ENCODE results near the gene DMBT1.

DMBT1 gene

GRCh38 chr10:122560279-122560804, at the start of gene DMBT1:
TSS of gene DMBT1 (plus strand) at chr10:122560754. CDS start at chr10:122560771, 17 bp downstream.
- no peak within 1 kb of the TSS for H3K4me3 Mint-ChIP-seq
- H3K36me3 Mint-ChIP-seq (ENCODE audit: low read depth), result no peaks in the 10 kb centered on the region
- peaks cover 20% of the 10 kb centered on the region for H3K4me1 Mint-ChIP-seq (ENCODE audit: low read depth)
- H3K9me3 Mint-ChIP-seq, result no peaks in the 10 kb centered on the region
- H3K27me3 Mint-ChIP-seq, result peaks cover 4% of the 10 kb centered on the region
- no peak within 1 kb of the TSS for H3K27ac Mint-ChIP-seq

- H3K9me3 Mint-ChIP-seq, result no peaks in the 10 kb centered on the region
- H3K4me1 Mint-ChIP-seq (ENCODE audit: low read depth), result peaks cover 22% of the 10 kb centered on the region
- H3K27ac Mint-ChIP-seq, result no peak overlapping the region
- H3K36me3 Mint-ChIP-seq (ENCODE audit: low read depth), result no peaks in the 10 kb centered on the region
- no peak overlapping the region for H3K4me3 Mint-ChIP-seq
- peaks cover 3% of the 10 kb centered on the region for H3K27me3 Mint-ChIP-seq
These were observed 47.5 kb upstream of the DMBT1 start for GRCh38 chr10:122513053-122513452.

GRCh38 chr10:122514045-122514840, 46.3 kb upstream of the DMBT1 start:
- Mint-ChIP-seq H3K36me3 (ENCODE audit: low read depth) (no peaks in the 10 kb centered on the region), H3K27ac (no peak overlapping the region), H3K9me3 (no peaks in the 10 kb centered on the region), H3K27me3 (peaks cover 7% of the 10 kb centered on the region), H3K4me3 (no peak overlapping the region), H3K4me1 (ENCODE audit: low read depth) (peaks cover 22% of the 10 kb centered on the region)

GRCh38 chr10:122515022-122515424, 45.5 kb upstream of the DMBT1 start:
- Mint-ChIP-seq H3K27ac (no peak overlapping the region), H3K4me3 (no peak overlapping the region), H3K36me3 (ENCODE audit: low read depth) (no peaks in the 10 kb centered on the region), H3K27me3 (peaks cover 7% of the 10 kb centered on the region), H3K4me1 (ENCODE audit: low read depth) (peaks cover 22% of the 10 kb centered on the region), H3K9me3 (no peaks in the 10 kb centered on the region)

- peak overlapping the region; percentile 38 for H3K4me3 Mint-ChIP-seq
- H3K27ac Mint-ChIP-seq, result peak overlapping the region; percentile 68
- H3K4me1 Mint-ChIP-seq (ENCODE audit: low read depth), result peaks cover 22% of the 10 kb centered on the region
- peaks cover 7% of the 10 kb centered on the region for H3K27me3 Mint-ChIP-seq
- H3K36me3 Mint-ChIP-seq (ENCODE audit: low read depth), result no peaks in the 10 kb centered on the region
- no peaks in the 10 kb centered on the region for H3K9me3 Mint-ChIP-seq
These were observed 44.8 kb upstream of the DMBT1 start for GRCh38 chr10:122515588-122516231.

- no peak overlapping the region for H3K4me3 Mint-ChIP-seq
- peaks cover 22% of the 10 kb centered on the region for H3K4me1 Mint-ChIP-seq (ENCODE audit: low read depth)
- no peaks in the 10 kb centered on the region for H3K36me3 Mint-ChIP-seq (ENCODE audit: low read depth)
- H3K27ac Mint-ChIP-seq, result no peak overlapping the region
- no peaks in the 10 kb centered on the region for H3K9me3 Mint-ChIP-seq
- H3K27me3 Mint-ChIP-seq, result peaks cover 7% of the 10 kb centered on the region
These were observed 43.8 kb upstream of the DMBT1 start for GRCh38 chr10:122516734-122517133.

- Mint-ChIP-seq H3K4me3 (no peak overlapping the region), H3K36me3 (ENCODE audit: low read depth) (no peaks in the 10 kb centered on the region), H3K27ac (no peak overlapping the region), H3K27me3 (peaks cover 10% of the 10 kb centered on the region), H3K4me1 (ENCODE audit: low read depth) (peaks cover 22% of the 10 kb centered on the region), H3K9me3 (no peaks in the 10 kb centered on the region)
These were observed 41.4 kb upstream of the DMBT1 start for GRCh38 chr10:122519144-122519543.

- no peak overlapping the region for H3K4me3 Mint-ChIP-seq
- no peaks in the 10 kb centered on the region for H3K9me3 Mint-ChIP-seq
- peaks cover 20% of the 10 kb centered on the region for H3K4me1 Mint-ChIP-seq (ENCODE audit: low read depth)
- no peaks in the 10 kb centered on the region for H3K36me3 Mint-ChIP-seq (ENCODE audit: low read depth)
- H3K27me3 Mint-ChIP-seq, result peaks cover 6% of the 10 kb centered on the region
- no peak overlapping the region for H3K27ac Mint-ChIP-seq
These were observed 40.7 kb upstream of the DMBT1 start for GRCh38 chr10:122519873-122520272.

- peaks cover 6% of the 10 kb centered on the region for H3K27me3 Mint-ChIP-seq
- H3K4me1 Mint-ChIP-seq (ENCODE audit: low read depth), result peaks cover 9% of the 10 kb centered on the region
These were observed 39.5 kb upstream of the DMBT1 start for GRCh38 chr10:122521011-122521410.

GRCh38 chr10:122524811-122525210, 35.7 kb upstream of the DMBT1 start:
- Mint-ChIP-seq H3K27ac (no peak overlapping the region), H3K27me3 (peaks cover 3% of the 10 kb centered on the region), H3K4me1 (ENCODE audit: low read depth) (no peaks in the 10 kb centered on the region), H3K4me3 (no peak overlapping the region), H3K36me3 (ENCODE audit: low read depth) (no peaks in the 10 kb centered on the region), H3K9me3 (no peaks in the 10 kb centered on the region)

More at GRCh38 chr10:122521011-122521410, 39.5 kb upstream of the DMBT1 start:
- Mint-ChIP-seq H3K4me3 (no peak overlapping the region), H3K27ac (no peak overlapping the region), H3K36me3 (ENCODE audit: low read depth) (no peaks in the 10 kb centered on the region), H3K9me3 (no peaks in the 10 kb centered on the region)

- no peak overlapping the region for H3K27ac Mint-ChIP-seq
- H3K4me1 Mint-ChIP-seq (ENCODE audit: low read depth), result no peaks in the 10 kb centered on the region
- H3K4me3 Mint-ChIP-seq, result no peak overlapping the region
- no peaks in the 10 kb centered on the region for H3K36me3 Mint-ChIP-seq (ENCODE audit: low read depth)
- no peaks in the 10 kb centered on the region for H3K9me3 Mint-ChIP-seq
- H3K27me3 Mint-ChIP-seq, result peaks cover 6% of the 10 kb centered on the region
These were observed 34.8 kb upstream of the DMBT1 start for GRCh38 chr10:122525788-122526187.

- Mint-ChIP-seq H3K27ac (no peak overlapping the region), H3K9me3 (no peaks in the 10 kb centered on the region)
These were observed 33.7 kb upstream of the DMBT1 start for GRCh38 chr10:122526892-122527291.

GRCh38 chr10:122530177-122530576, 30.4 kb upstream of the DMBT1 start:
- Mint-ChIP-seq H3K4me3 (no peak overlapping the region), H3K4me1 (ENCODE audit: low read depth) (no peaks in the 10 kb centered on the region), H3K9me3 (no peaks in the 10 kb centered on the region), H3K27ac (no peak overlapping the region), H3K27me3 (peaks cover 14% of the 10 kb centered on the region), H3K36me3 (ENCODE audit: low read depth) (no peaks in the 10 kb centered on the region)

More at GRCh38 chr10:122526892-122527291, 33.7 kb upstream of the DMBT1 start:
- no peaks in the 10 kb centered on the region for H3K36me3 Mint-ChIP-seq (ENCODE audit: low read depth)
- peaks cover 17% of the 10 kb centered on the region for H3K27me3 Mint-ChIP-seq
- H3K4me3 Mint-ChIP-seq, result no peak overlapping the region
- H3K4me1 Mint-ChIP-seq (ENCODE audit: low read depth), result no peaks in the 10 kb centered on the region

- H3K36me3 Mint-ChIP-seq (ENCODE audit: low read depth), result no peaks in the 10 kb centered on the region
- H3K27ac Mint-ChIP-seq, result no peak overlapping the region
- H3K4me1 Mint-ChIP-seq (ENCODE audit: low read depth), result no peaks in the 10 kb centered on the region
- no peak overlapping the region for H3K4me3 Mint-ChIP-seq
- H3K9me3 Mint-ChIP-seq, result no peaks in the 10 kb centered on the region
- peaks cover 17% of the 10 kb centered on the region for H3K27me3 Mint-ChIP-seq
These were observed 29.3 kb upstream of the DMBT1 start for GRCh38 chr10:122531261-122531660.

- Mint-ChIP-seq H3K4me1 (ENCODE audit: low read depth) (no peaks in the 10 kb centered on the region), H3K36me3 (ENCODE audit: low read depth) (no peaks in the 10 kb centered on the region), H3K9me3 (no peaks in the 10 kb centered on the region), H3K4me3 (no peak overlapping the region), H3K27me3 (peaks cover 20% of the 10 kb centered on the region), H3K27ac (no peak overlapping the region)
These were observed 28.6 kb upstream of the DMBT1 start for GRCh38 chr10:122531939-122532338.

Data from stimulated activated naive CD8-positive, alpha-beta T cell treated with anti-CD3 and anti-CD28 coated beads, Interleukin-15, Interleukin-2, amounts not matched to agents 100 ng/mL and 50 ng/mL, for 24 hours (primary cell).